CD4-positive, alpha-beta T cell treated with Interleukin-15 for 4 hours (primary cell): ENCODE data around the gene TBC1D14.
A peak's percentile ranks its signal among the peaks of the same experiment; 100 is the strongest.
"Not testable (repeated sequence)": the region's sequence is repeated elsewhere in the genome, so short reads cannot be mapped to it uniquely, and the experiment has no call there.

Experiments
- DNase-seq: peaks from one replicate; pipeline ENCODE4 v3.0.0-alpha.2; 2020; ENCODE audit warnings: low spot score

The TBC1D14 gene

GRCh38 chr4:7063362-7063761, 153.7 kb downstream of the TBC1D14 start:
- no peak for DNase-seq

GRCh38 chr4:7066006-7066405, 156.4 kb downstream of the TBC1D14 start:
- no peak for DNase-seq

DNA sequence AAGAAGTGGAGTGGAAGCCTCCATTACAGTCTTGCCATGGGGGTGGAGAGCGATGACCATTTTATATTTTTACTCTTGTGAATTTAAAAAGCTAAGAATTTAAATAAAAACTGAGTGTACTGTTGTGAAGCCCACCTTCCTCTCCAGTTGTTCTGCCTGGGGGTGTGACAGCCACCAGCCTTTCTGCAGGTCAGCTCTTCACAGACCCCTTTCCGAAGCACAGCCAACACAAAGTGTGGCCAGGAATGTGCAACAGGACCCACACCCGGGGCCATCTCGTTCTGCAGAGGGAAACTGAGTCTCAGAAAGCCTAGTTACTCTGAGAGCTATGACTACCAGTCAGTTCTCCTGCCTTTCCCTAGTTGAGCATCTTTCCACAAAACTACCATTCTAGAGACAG, 156.9 kb downstream of the TBC1D14 start:
- DNase-seq: no peak

DNA sequence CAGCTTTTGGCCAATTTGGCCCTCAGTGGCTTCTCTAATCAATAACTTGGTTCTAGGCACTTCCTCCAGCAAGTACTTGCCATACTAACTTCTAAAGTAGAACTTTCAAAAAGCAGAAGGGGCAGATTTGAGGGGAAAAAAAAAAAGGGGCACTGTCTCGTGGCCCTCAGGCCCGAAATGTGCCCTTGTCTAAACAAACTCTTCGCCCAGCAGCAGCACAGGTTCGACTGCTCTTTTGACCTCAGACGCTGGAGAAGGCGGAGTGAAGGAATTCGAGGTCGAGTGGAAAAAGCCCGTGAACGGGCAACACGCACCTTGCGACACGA, 157.5 kb downstream of the TBC1D14 start:
- no peak for DNase-seq

- peak; percentile 100 for DNase-seq
Observed at GRCh38 chr4:7067452-7068278, 158.0 kb downstream of the TBC1D14 start, which contains the start of gene GRPEL1. GRPEL1 (minus strand) TSS chr4:7068064; CDS start chr4:7068032, 32 bp downstream.

DNA sequence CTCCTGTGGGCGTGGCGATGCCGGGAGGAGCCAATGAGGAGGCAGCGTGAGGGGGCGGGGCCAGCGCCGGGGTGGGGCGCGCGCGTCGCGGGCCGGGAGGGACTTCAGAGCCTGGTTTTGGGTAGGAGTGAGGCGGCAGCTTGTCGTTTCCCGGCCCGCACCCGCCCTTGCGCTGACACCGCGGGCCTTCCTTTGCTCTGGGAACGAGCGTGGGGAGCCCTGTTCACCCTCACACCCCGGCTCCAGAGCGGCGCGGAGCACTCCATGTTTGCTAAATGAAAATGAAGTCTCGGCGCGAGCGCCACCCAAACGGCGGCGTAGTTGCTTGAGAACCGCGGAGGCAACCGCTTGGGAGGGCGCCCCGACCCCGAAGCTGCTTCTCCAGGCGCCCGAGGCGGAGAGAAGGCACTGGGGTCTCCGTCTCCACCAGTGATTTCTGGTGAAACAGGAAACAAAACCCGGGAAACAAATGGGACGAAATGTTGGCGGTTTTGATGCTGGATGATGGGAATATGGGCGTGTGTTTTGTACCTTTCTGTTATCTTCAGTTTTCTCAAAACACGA, 158.7 kb downstream of the TBC1D14 start:
- no peak for DNase-seq

GRCh38 chr4:7068883-7069282, 159.3 kb downstream of the TBC1D14 start:
- DNase-seq: no peak

- peak; percentile 89 for DNase-seq
Observed at GRCh38 chr4:7070729-7071511, 161.3 kb downstream of the TBC1D14 start.

DNA sequence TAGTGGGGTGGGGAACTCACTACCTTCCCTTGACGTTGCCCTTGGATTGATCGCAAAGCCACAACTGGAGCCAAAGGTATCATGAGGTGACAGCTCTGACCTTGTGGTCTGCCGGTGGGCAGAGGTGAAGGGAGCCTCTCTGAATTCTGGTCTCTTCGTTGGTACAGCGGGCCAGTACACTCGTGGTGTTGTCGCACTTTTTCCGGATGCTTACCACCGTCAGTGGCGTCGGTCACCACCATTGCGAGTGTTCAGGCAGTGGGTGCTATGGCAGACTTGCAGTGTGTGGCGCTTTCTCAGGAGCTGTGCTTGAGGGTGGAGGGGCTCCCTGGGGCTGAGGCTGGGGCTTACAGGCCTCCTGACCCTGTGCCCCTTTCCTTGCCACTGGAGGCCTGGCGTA, 163.4 kb downstream of the TBC1D14 start:
- no peak for DNase-seq

DNA sequence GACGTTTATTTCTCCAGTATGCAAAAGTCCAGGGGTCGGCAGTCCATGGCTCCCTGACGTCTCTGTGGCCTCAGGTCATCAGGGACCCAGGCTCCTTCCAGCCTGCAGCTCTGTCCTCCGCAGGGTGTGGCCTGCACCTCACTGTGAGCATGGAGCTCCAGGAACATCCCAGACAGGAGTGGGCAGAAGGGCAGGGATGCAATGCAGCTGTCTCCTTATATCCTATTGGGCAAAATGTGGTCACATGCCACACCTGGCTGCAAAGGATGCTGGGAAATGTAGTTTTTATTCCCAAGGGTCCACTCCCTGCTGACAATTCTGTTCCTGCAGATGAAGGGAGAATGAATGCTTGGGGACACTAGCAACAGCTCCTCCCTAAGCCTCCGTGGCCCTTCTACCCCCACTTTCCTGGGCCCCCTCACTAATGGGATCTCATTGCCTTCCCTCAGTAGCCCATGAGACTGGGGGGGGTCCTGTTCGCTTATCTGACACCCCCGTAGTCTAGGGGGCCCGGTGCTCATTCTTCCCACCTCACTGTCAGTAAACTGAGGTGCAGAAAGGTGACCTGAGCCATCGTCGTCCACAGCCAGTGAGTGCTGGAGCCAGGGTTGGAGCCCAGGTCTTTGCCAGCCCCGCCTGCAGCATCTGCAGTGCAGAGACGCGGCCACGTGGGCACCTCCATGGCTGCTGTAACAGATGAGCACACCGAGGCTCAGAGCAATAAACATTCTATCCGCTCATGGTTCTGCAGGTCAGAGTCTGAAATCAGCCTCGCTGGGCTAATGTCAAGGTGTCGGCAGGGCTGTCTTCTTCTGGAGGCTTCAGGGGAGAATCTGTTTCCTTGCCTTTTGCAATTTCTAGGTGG, 164.1 kb downstream of the TBC1D14 start:
- DNase-seq: peak; percentile 17

DNA sequence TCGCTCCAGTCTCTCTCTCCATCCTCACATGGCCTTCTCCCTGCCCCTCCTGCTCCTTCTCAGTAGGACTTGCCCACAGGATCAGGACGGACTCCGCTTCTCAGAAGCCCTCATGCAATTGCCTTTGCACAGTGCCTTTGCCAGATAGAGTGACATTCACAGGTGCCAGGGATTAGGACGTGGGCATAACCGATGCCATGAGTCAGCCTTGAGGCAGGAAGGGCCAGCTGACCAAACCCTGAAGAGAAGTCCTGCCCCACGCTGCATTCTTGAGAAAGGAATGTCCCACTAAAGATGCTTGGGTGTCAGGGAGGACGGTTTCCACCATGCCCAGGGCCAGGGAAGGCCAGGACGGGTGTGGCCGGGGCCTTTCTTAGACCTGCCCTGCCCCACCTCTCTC, 164.8 kb downstream of the TBC1D14 start:
- DNase-seq: no peak

GRCh38 chr4:7075962-7076695, 166.5 kb downstream of the TBC1D14 start:
- no peak for DNase-seq

- no peak for DNase-seq
Observed at GRCh38 chr4:7076696-7077082, 167.1 kb downstream of the TBC1D14 start.

DNA sequence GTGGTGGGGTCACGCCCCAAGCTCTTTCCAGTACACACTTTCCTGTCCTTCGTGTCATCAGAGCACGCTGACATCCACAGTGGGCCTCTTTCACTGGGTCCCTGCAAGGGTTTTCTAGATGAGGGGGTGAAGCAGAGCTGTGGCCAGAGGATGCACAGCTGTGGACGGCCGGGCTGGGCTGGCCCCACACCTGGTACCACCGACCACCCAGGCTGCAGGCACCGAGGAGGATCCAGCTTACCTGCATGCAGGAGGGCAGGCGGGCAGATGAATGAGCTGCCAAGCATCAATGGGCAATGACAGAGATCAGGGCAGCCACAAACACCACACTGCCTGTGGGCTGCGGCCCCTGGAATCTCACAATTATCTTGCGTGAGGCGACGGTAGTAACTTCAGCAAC, 167.7 kb downstream of the TBC1D14 start:
- DNase-seq: no peak

- DNase-seq: no peak
Observed at GRCh38 chr4:7078025-7078424, 168.4 kb downstream of the TBC1D14 start.

GRCh38 chr4:7079483-7079882, 169.9 kb downstream of the TBC1D14 start:
- DNase-seq: not testable (repeated sequence)

GRCh38 chr4:7079909-7080308, 170.3 kb downstream of the TBC1D14 start:
- not testable (repeated sequence) for DNase-seq
